MM.1S (cell line): Measurements from ENCODE around the gene NAALADL2.

ENCODE experiments used
- DNase-seq: peaks from one replicate; pipeline ENCODE4 v3.0.0-alpha.2; 2015
- H2AFZ ChIP-seq: fragments of 300-600 bp; sonication (generic); 2 replicates; pipeline ENCODE4 v1.6.0; 2016; ENCODE audit warnings: antibody characterized with exemption, low read length
- H3F3A ChIP-seq: fragments of 300-600 bp; sonication (generic); 2 replicates; pipeline ENCODE4 v1.6.1; 2016; ENCODE audit warnings: mild to moderate bottlenecking, antibody characterized with exemption, low read length, moderate library complexity, mixed read lengths; ENCODE audit not compliant: insufficient read depth
- H3K27ac ChIP-seq: fragments of 300-600 bp; sonication (generic); 2 replicates; pipeline ENCODE4 v1.5.1; 2016; ENCODE audit warnings: mild to moderate bottlenecking, low read length
- H3K27me3 ChIP-seq: fragments of 300-600 bp; sonication (generic); replicated peaks from 2 replicates; pipeline ENCODE4 v1.6.0; 2016; ENCODE audit warnings: low read length; ENCODE audit not compliant: insufficient read depth
- H3K36me3 ChIP-seq: fragments of 300-600 bp; sonication (generic); replicated peaks from 2 replicates; pipeline ENCODE4 v1.6.1; 2016; ENCODE audit warnings: mild to moderate bottlenecking, low read length, mixed read lengths; ENCODE audit not compliant: insufficient read depth
- H3K4me1 ChIP-seq: fragments of 300-600 bp; sonication (generic); 2 replicates; pipeline ENCODE4 v1.6.1; 2016; ENCODE audit warnings: low read length, mixed read lengths
- H3K4me2 ChIP-seq: fragments of 300-600 bp; sonication (generic); 2 replicates; pipeline ENCODE4 v1.6.0; 2016; ENCODE audit warnings: low read depth, low read length
- H3K4me3 ChIP-seq: fragments of 300-600 bp; sonication (generic); 2 replicates; pipeline ENCODE4 v1.5.1; 2016; ENCODE audit warnings: low read length, mixed read lengths
- H3K79me2 ChIP-seq: fragments of 300-600 bp; sonication (generic); 2 replicates; pipeline ENCODE4 v1.6.1; 2016; ENCODE audit warnings: mixed run types, low read length, mixed read lengths
- H3K9ac ChIP-seq: fragments of 300-600 bp; sonication (generic); 2 replicates; pipeline ENCODE4 v1.6.1; 2016; ENCODE audit warnings: low read length, mixed read lengths
- H3K9me2 ChIP-seq: fragments of 300-600 bp; sonication (generic); replicated peaks from 2 replicates; pipeline ENCODE4 v1.6.1; 2016; ENCODE audit warnings: mild to moderate bottlenecking, low read length, mixed read lengths; ENCODE audit not compliant: insufficient read depth
- H3K9me3 ChIP-seq: fragments of 300-600 bp; sonication (generic); replicated peaks from 2 replicates; pipeline ENCODE4 v1.6.1; 2016; ENCODE audit warnings: mild to moderate bottlenecking, low read length, mixed read lengths; ENCODE audit not compliant: insufficient read depth
- H4K20me1 ChIP-seq: fragments of 300-600 bp; sonication (generic); 2 replicates; pipeline ENCODE4 v1.6.1; 2016; ENCODE audit warnings: mild to moderate bottlenecking, low read length, moderate library complexity, mixed read lengths; ENCODE audit not compliant: insufficient read depth
- EZH2 ChIP-seq: fragments of 300-600 bp; sonication (generic); optimal IDR thresholded peaks from 2 replicates; pipeline ENCODE3; 2017; ENCODE audit warnings: low read depth, mild to moderate bottlenecking, antibody characterized with exemption, low read length, mixed read lengths
- EZH2phosphoT487 ChIP-seq: fragments of 300-600 bp; sonication (generic); IDR thresholded peaks from 2 replicates; pipeline ENCODE4 v1.6.1; 2018; ENCODE audit warnings: antibody characterized with exemption, low read length
- TF ChIP-seq, protein P1 (sequence below): fragments of 300-600 bp; sonication (generic); IDR thresholded peaks from 2 replicates; pipeline ENCODE4 v1.5.1; 2016; ENCODE audit warnings: antibody characterized with exemption, low read length, mixed read lengths

Gene NAALADL2

GRCh38 chr3:175066617-175067415, 207.7 kb downstream of the NAALADL2 start:
- Histone ChIP-seq H3K9ac (no peak overlapping the region), H3K4me3 (no peak overlapping the region), H3K36me3 (no peaks in the 10 kb centered on the region), H3K27ac (no peak overlapping the region), H3F3A (no peaks in the 10 kb centered on the region), H3K9me3 (no peaks in the 10 kb centered on the region), H4K20me1 (no peaks in the 10 kb centered on the region), H3K4me1 (no peaks in the 10 kb centered on the region), H3K79me2 (no peaks in the 10 kb centered on the region), H2AFZ (no peak overlapping the region), H3K4me2 (no peak overlapping the region), H3K9me2 (no peaks in the 10 kb centered on the region), H3K27me3 (no peaks in the 10 kb centered on the region)
- TF ChIP-seq EZH2phosphoT487 (no peak), EZH2 (no peak)
- TF ChIP-seq, protein P1, sequence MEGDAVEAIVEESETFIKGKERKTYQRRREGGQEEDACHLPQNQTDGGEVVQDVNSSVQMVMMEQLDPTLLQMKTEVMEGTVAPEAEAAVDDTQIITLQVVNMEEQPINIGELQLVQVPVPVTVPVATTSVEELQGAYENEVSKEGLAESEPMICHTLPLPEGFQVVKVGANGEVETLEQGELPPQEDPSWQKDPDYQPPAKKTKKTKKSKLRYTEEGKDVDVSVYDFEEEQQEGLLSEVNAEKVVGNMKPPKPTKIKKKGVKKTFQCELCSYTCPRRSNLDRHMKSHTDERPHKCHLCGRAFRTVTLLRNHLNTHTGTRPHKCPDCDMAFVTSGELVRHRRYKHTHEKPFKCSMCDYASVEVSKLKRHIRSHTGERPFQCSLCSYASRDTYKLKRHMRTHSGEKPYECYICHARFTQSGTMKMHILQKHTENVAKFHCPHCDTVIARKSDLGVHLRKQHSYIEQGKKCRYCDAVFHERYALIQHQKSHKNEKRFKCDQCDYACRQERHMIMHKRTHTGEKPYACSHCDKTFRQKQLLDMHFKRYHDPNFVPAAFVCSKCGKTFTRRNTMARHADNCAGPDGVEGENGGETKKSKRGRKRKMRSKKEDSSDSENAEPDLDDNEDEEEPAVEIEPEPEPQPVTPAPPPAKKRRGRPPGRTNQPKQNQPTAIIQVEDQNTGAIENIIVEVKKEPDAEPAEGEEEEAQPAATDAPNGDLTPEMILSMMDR = no peak
- DNase-seq = no peak

GRCh38 chr3:175068587-175068986, 209.5 kb downstream of the NAALADL2 start:
- TF ChIP-seq EZH2phosphoT487 (no peak), EZH2 (no peak)
- TF ChIP-seq, protein P1 = no peak
- no peak for DNase-seq

GRCh38 chr3:175070946-175071345, 211.8 kb downstream of the NAALADL2 start:
- TF ChIP-seq EZH2phosphoT487 = no peak
- TF ChIP-seq, protein P1 = no peak
- no peak for TF ChIP-seq EZH2
- DNase-seq = no peak
- H3K27ac ChIP-seq = no peak overlapping the region

More at GRCh38 chr3:175068587-175068986, 209.5 kb downstream of the NAALADL2 start:
- no peak overlapping the region for H3K4me3 ChIP-seq
- H3K27me3 ChIP-seq = no peaks in the 10 kb centered on the region
- no peaks in the 10 kb centered on the region for H3K4me1 ChIP-seq
- no peaks in the 10 kb centered on the region for H4K20me1 ChIP-seq
- no peaks in the 10 kb centered on the region for H3K9me2 ChIP-seq
- H3K79me2 ChIP-seq = no peaks in the 10 kb centered on the region
- H3K36me3 ChIP-seq = no peaks in the 10 kb centered on the region
- no peak overlapping the region for H3K4me2 ChIP-seq
- H3K27ac ChIP-seq = no peak overlapping the region
- no peak overlapping the region for H3K9ac ChIP-seq
- H2AFZ ChIP-seq = no peak overlapping the region
- H3F3A ChIP-seq = no peaks in the 10 kb centered on the region
- no peaks in the 10 kb centered on the region for H3K9me3 ChIP-seq

More at GRCh38 chr3:175070946-175071345, 211.8 kb downstream of the NAALADL2 start:
- Histone ChIP-seq H3K9ac (no peak overlapping the region), H3K4me1 (no peaks in the 10 kb centered on the region), H3K27me3 (no peaks in the 10 kb centered on the region), H2AFZ (no peak overlapping the region), H3K36me3 (no peaks in the 10 kb centered on the region), H4K20me1 (no peaks in the 10 kb centered on the region), H3K4me3 (no peak overlapping the region), H3K79me2 (no peaks in the 10 kb centered on the region), H3K9me2 (no peaks in the 10 kb centered on the region), H3K9me3 (no peaks in the 10 kb centered on the region), H3K4me2 (no peak overlapping the region), H3F3A (no peaks in the 10 kb centered on the region)
